Trophoblast cell (in vitro differentiated cells and primary cell): ENCODE results near the gene KDM4B.

ENCODE experiments used
- DNase-seq, 2 donors: peaks; one replicate each; pipeline ENCODE4 v3.0.0-alpha.2; 2016
- H2AFZ ChIP-seq: 2 replicates; pipeline ENCODE4 v1.6.1; 2013; ENCODE audit warnings: low read length, moderate library complexity, mild to moderate bottlenecking; ENCODE audit not compliant: insufficient read depth, poor library complexity
- H2AK5ac ChIP-seq: 2 replicates; pipeline ENCODE4 v1.6.1; 2013; ENCODE audit warnings: mild to moderate bottlenecking, low read length
- H2BK120ac ChIP-seq: 2 replicates; pipeline ENCODE4 v1.6.1; 2013; ENCODE audit warnings: low read length, mild to moderate bottlenecking, moderate library complexity; ENCODE audit not compliant: insufficient read depth, poor library complexity
- H2BK12ac ChIP-seq: 2 replicates; pipeline ENCODE4 v1.6.1; 2013; ENCODE audit warnings: mild to moderate bottlenecking, low read length, moderate library complexity
- H2BK5ac ChIP-seq: 2 replicates; pipeline ENCODE4 v1.6.1; 2013; ENCODE audit warnings: low read length, low read depth, moderate library complexity, mild to moderate bottlenecking; ENCODE audit not compliant: poor library complexity
- H3K14ac ChIP-seq: 2 replicates; pipeline ENCODE4 v1.6.1; 2013; ENCODE audit warnings: mild to moderate bottlenecking, low read length
- H3K18ac ChIP-seq: 2 replicates; pipeline ENCODE4 v1.6.1; 2013; ENCODE audit warnings: mild to moderate bottlenecking, low read length
- H3K23ac ChIP-seq: 2 replicates; pipeline ENCODE4 v1.6.1; 2013; ENCODE audit warnings: low read length
- H3K27ac ChIP-seq: 2 replicates; pipeline ENCODE4 v1.5.1; 2013; ENCODE audit warnings: low read depth, mild to moderate bottlenecking, inconsistent platforms, low read length, moderate library complexity
- H3K27me3 ChIP-seq: 2 replicates; pipeline ENCODE4 v1.6.1; 2013; ENCODE audit warnings: inconsistent platforms, mild to moderate bottlenecking, low read length, moderate library complexity; ENCODE audit not compliant: insufficient read depth
- H3K36me3 ChIP-seq, 2 experiments: 1 replicate in 1 of 2; 2 replicates in 1 of 2; pipeline ENCODE4 v1.6.1; 2013; ENCODE audit warnings: low read length in 2 of 2, mild to moderate bottlenecking in 2 of 2, moderate library complexity in 1 of 2; ENCODE audit not compliant: insufficient read depth in 2 of 2, control insufficient read depth in 1 of 2
- H3K4ac ChIP-seq: 2 replicates; pipeline ENCODE4 v1.6.1; 2013; ENCODE audit warnings: low read depth, mild to moderate bottlenecking, low read length, moderate library complexity
- H3K4me1 ChIP-seq, 2 experiments: 1 replicate in 1 of 2; 2 replicates in 1 of 2; pipeline ENCODE4 v1.6.1; 2013; ENCODE audit warnings: low read length in 2 of 2, mild to moderate bottlenecking in 2 of 2, moderate library complexity in 1 of 2; ENCODE audit not compliant: insufficient read depth in 2 of 2, control insufficient read depth in 1 of 2
- H3K4me2 ChIP-seq: 2 replicates; pipeline ENCODE4 v1.6.1; 2013; ENCODE audit warnings: inconsistent platforms, mild to moderate bottlenecking, low read length, moderate library complexity
- H3K4me3 ChIP-seq: 2 replicates; pipeline ENCODE4 v1.5.1; 2013; ENCODE audit warnings: mild to moderate bottlenecking, low read depth, low read length, inconsistent platforms
- H3K79me1 ChIP-seq: one replicate; pipeline ENCODE4 v1.6.1; 2013; ENCODE audit warnings: low read length
- H3K79me2 ChIP-seq: 2 replicates; pipeline ENCODE4 v1.6.1; 2013; ENCODE audit warnings: low read length, mild to moderate bottlenecking; ENCODE audit not compliant: control insufficient read depth, insufficient read depth, poor library complexity
- H3K9ac ChIP-seq: 2 replicates; pipeline ENCODE4 v1.6.1; 2013; ENCODE audit warnings: mild to moderate bottlenecking, low read length
- H3K9me3 ChIP-seq: 2 replicates; pipeline ENCODE4 v1.6.1; 2013; ENCODE audit warnings: low read depth, mild to moderate bottlenecking, control low read depth, inconsistent platforms, low read length; ENCODE audit not compliant: insufficient read depth
- H4K12ac ChIP-seq: 2 replicates; pipeline ENCODE4 v1.6.1; 2013; ENCODE audit warnings: low read depth, mild to moderate bottlenecking, low read length, moderate library complexity
- H4K8ac ChIP-seq: 2 replicates; pipeline ENCODE4 v1.6.1; 2013; ENCODE audit warnings: low read depth, mild to moderate bottlenecking, low read length, moderate library complexity
- H4K91ac ChIP-seq: one replicate; pipeline ENCODE4 v1.6.1; 2013; ENCODE audit warnings: low read depth, mild to moderate bottlenecking, low read length, moderate library complexity
- WGBS: extraction: QIAGEN DNeasy Blood & Tissue Kit; methylation state at CpG from one replicate; pipeline ENCODE4 v1.1.7; 2013; ENCODE audit warnings: missing lambda C conversion rate; ENCODE audit not compliant: insufficient read length, insufficient coverage; ENCODE audit errors: extremely low coverage; 5-methylcytosine and 5-hydroxymethylcytosine counted together

Gene KDM4B

DNA sequence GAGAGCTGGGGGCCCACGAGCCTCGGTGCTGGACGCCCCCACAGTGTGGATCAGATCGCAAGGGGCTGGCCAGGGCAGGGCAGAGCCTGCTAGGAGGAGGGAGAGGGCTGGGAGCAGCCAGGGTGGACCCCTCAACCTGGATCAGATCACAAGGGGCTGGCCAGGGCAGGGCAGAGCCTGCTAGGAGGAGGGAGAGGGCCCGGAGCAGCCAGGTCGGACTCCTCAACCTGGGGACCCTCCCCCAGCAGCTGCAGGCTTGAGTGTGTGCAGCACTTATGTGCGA, 126.6 kb downstream of the KDM4B start:
- H2AFZ ChIP-seq: no peak overlapping the region
- no CpG with 5 or more reads among the region's 7 CpGs for WGBS
- no peak overlapping the region for H4K12ac ChIP-seq
- H2AK5ac ChIP-seq: no peak overlapping the region
- no peak overlapping the region for H3K4ac ChIP-seq
- H3K23ac ChIP-seq: no peak overlapping the region
- no peak overlapping the region for H2BK5ac ChIP-seq
- no peak overlapping the region for H4K91ac ChIP-seq
- H3K14ac ChIP-seq: no peak overlapping the region
- H3K4me3 ChIP-seq: no peak overlapping the region
- H3K27ac ChIP-seq: no peak overlapping the region
- DNase-seq: no peak
- H3K27me3 ChIP-seq: no peaks in the 10 kb centered on the region
- H3K79me2 ChIP-seq: no peaks in the 10 kb centered on the region
- H2BK120ac ChIP-seq: no peak overlapping the region
- no peaks in the 10 kb centered on the region for H3K79me1 ChIP-seq
- H3K9me3 ChIP-seq: peaks cover 5% of the 10 kb centered on the region
- no peak overlapping the region for H4K8ac ChIP-seq
- H3K18ac ChIP-seq: no peak overlapping the region
- peaks cover 72 to 75% of the 10 kb centered on the region in 2 experiments for H3K36me3 ChIP-seq
- no peaks in the 10 kb centered on the region for H3K4me1 ChIP-seq
- no peak overlapping the region for H2BK12ac ChIP-seq
- H3K4me2 ChIP-seq: no peak overlapping the region
- H3K9ac ChIP-seq: no peak overlapping the region

- no peaks in the 10 kb centered on the region for H3K4me1 ChIP-seq
- no peak for DNase-seq
- no peak overlapping the region for H3K14ac ChIP-seq
- no peak overlapping the region for H3K18ac ChIP-seq
- peaks cover 64 to 70% of the 10 kb centered on the region in 2 experiments for H3K36me3 ChIP-seq
- H3K4me2 ChIP-seq: no peak overlapping the region
- no peak overlapping the region for H3K4ac ChIP-seq
- no peaks in the 10 kb centered on the region for H3K27me3 ChIP-seq
- whole genome bisulfite sequencing: no CpG with 5 or more reads among the region's 37 CpGs
- no peak overlapping the region for H2BK120ac ChIP-seq
- no peaks in the 10 kb centered on the region for H3K79me1 ChIP-seq
- no peak overlapping the region for H4K91ac ChIP-seq
- no peak overlapping the region for H4K8ac ChIP-seq
- H4K12ac ChIP-seq: no peak overlapping the region
- H3K27ac ChIP-seq: no peak overlapping the region
- no peak overlapping the region for H3K9ac ChIP-seq
- peaks cover 5% of the 10 kb centered on the region for H3K9me3 ChIP-seq
- no peak overlapping the region for H2AFZ ChIP-seq
- no peak overlapping the region for H2BK12ac ChIP-seq
- no peaks in the 10 kb centered on the region for H3K79me2 ChIP-seq
- no peak overlapping the region for H3K4me3 ChIP-seq
- H2BK5ac ChIP-seq: no peak overlapping the region
- H3K23ac ChIP-seq: no peak overlapping the region
- H2AK5ac ChIP-seq: no peak overlapping the region
Measured at GRCh38 chr19:5096536-5096935, 127.6 kb downstream of the KDM4B start.

DNA sequence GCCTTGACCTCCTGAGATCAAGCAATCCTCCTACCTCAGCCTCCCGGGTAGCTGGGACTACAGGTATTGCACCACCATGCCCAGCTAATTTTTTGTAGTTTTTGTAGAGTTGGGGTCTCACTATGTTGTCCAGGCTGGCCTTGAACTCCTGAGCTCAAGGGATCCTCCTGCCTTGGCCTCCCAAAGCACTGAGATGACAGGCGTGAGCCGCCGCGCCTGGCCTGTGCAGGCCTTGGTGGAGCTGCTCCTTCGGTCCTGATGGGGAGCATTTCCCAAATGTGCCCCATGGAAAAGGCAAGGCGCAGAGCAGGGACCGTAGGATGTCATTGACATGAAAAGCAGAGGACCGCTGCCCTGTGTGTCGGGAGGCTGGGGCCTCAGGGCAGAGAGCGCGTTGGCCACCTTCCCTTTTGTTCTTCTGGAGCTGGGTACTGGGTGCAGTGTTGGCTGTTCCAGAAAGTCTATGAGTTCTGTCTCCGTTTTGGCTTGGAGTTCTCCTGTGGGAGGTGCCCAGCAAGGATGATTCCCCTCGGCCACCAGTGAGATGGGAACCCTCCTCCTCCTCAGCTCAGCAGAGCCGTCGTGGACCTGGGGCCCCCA, 128.5 kb downstream of the KDM4B start:
- H3K79me1 ChIP-seq: no peaks in the 10 kb centered on the region
- H4K12ac ChIP-seq: no peak overlapping the region
- H4K8ac ChIP-seq: no peak overlapping the region
- DNase-seq: no peak
- H3K27ac ChIP-seq: no peak overlapping the region
- no CpG with 5 or more reads among the region's 16 CpGs for WGBS
- H2AFZ ChIP-seq: no peak overlapping the region
- peaks cover 5% of the 10 kb centered on the region for H3K9me3 ChIP-seq
- H3K14ac ChIP-seq: no peak overlapping the region
- no peaks in the 10 kb centered on the region for H3K79me2 ChIP-seq
- H3K18ac ChIP-seq: no peak overlapping the region
- no peak overlapping the region for H2BK12ac ChIP-seq
- H3K23ac ChIP-seq: no peak overlapping the region
- H2BK5ac ChIP-seq: no peak overlapping the region
- H3K4me3 ChIP-seq: no peak overlapping the region
- H3K4me2 ChIP-seq: no peak overlapping the region
- no peak overlapping the region for H4K91ac ChIP-seq
- H3K4ac ChIP-seq: no peak overlapping the region
- H3K36me3 ChIP-seq: peaks cover 65 to 70% of the 10 kb centered on the region in 2 experiments
- H3K9ac ChIP-seq: no peak overlapping the region
- no peak overlapping the region for H2AK5ac ChIP-seq
- no peaks in the 10 kb centered on the region for H3K27me3 ChIP-seq
- H3K4me1 ChIP-seq: no peaks in the 10 kb centered on the region
- H2BK120ac ChIP-seq: no peak overlapping the region

DNA sequence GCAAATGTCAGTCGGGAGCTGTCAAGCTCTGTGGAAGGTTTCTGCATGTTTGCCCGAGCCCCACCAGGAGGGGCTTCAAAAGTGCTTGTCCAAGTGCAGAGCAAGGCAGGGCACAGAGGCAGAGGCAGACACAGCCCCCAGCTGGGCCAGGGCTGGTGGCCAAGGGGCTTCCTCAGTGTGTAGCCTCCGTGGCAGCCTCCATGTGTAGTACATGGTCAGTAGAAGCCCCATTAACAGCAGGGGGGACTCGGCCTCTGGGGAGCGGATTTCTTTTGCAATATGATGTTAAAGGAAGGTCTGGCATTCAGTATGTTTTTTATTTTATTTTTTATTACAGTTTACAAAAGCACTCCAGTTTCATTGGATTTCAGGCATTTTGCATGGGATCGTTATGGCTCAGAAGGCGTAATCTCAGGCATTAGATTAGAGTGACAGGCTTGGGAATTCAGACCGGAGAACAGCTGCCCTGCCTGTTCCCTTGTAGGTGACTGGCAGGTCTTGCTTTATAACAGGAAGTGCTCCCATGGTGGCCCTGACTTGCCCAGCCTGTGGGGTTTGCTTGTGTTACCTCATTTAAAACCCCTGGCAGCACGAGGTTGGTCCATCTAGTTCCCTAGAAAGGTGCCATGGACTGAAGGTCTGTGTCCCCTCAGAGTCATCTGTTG, 129.2 kb downstream of the KDM4B start:
- no peak overlapping the region for H2BK12ac ChIP-seq
- no peak overlapping the region for H3K14ac ChIP-seq
- H3K18ac ChIP-seq: no peak overlapping the region
- peaks cover 8% of the 10 kb centered on the region for H3K9me3 ChIP-seq
- H2BK5ac ChIP-seq: no peak overlapping the region
- no peak overlapping the region for H4K8ac ChIP-seq
- no peak overlapping the region for H3K4me3 ChIP-seq
- no peak overlapping the region for H3K4ac ChIP-seq
- no peak overlapping the region for H2AK5ac ChIP-seq
- no peak overlapping the region for H4K91ac ChIP-seq
- peaks cover 64 to 69% of the 10 kb centered on the region in 2 experiments for H3K36me3 ChIP-seq
- no peaks in the 10 kb centered on the region for H3K27me3 ChIP-seq
- no peak overlapping the region for H3K27ac ChIP-seq
- H3K23ac ChIP-seq: no peak overlapping the region
- no peak for DNase-seq
- no CpG with 5 or more reads among the region's 9 CpGs for WGBS
- no peaks in the 10 kb centered on the region for H3K79me2 ChIP-seq
- no peak overlapping the region for H2BK120ac ChIP-seq
- H3K4me2 ChIP-seq: no peak overlapping the region
- H3K79me1 ChIP-seq: no peaks in the 10 kb centered on the region
- no peak overlapping the region for H2AFZ ChIP-seq
- H3K4me1 ChIP-seq: no peaks in the 10 kb centered on the region
- no peak overlapping the region for H3K9ac ChIP-seq
- no peak overlapping the region for H4K12ac ChIP-seq
